PFSK-1 (cell line): ENCODE data around the gene UMOD.

ENCODE experiments used
- FOXP2 ChIP-seq: optimal IDR thresholded peaks from 2 replicates; pipeline ENCODE3; 2011; ENCODE audit warnings: borderline replicate concordance, control low read depth, inconsistent platforms; ENCODE audit not compliant: insufficient read depth; ENCODE audit errors: extremely low read length, extremely low read depth
- POLR2AphosphoS5 ChIP-seq: IDR thresholded peaks from 2 replicates; pipeline ENCODE4 v1.6.1; 2012; ENCODE audit warnings: low read depth, mild to moderate bottlenecking, control low read depth, low read length, moderate library complexity
- REST ChIP-seq, 2 experiments: IDR thresholded peaks; 2 replicates each; pipeline versions ENCODE4 v1.6.1 to v1.8.0; 2011 to 2012; ENCODE audit warnings: low read depth in 2 of 2, low read length in 2 of 2, control low read depth in 1 of 2, inconsistent platforms in 1 of 2, mild to moderate bottlenecking in 1 of 2, moderate library complexity in 1 of 2; ENCODE audit not compliant: insufficient read depth in 1 of 2
- SIN3A ChIP-seq: IDR thresholded peaks from 2 replicates; pipeline ENCODE4 v1.6.1; 2012; ENCODE audit warnings: mild to moderate bottlenecking, low read length, moderate library complexity, borderline replicate concordance; ENCODE audit not compliant: insufficient read depth
- TAF1 ChIP-seq: IDR thresholded peaks from 2 replicates; pipeline ENCODE4 v1.6.1; 2012; ENCODE audit warnings: low read length, control low read depth, borderline replicate concordance; ENCODE audit not compliant: insufficient read depth

The UMOD gene

GRCh38 chr16:20383106-20384029 lies 30.9 kb upstream of the UMOD start:
- TF ChIP-seq TAF1, result no peak
- no peak for TF ChIP-seq REST (IDR thresholded peaks at IDR 0.05; ENCODE audit: insufficient read depth in 1 of 2, low read depth in 2 of 2, low read length in 2 of 2)
- TF ChIP-seq POLR2AphosphoS5, result no peak
- no peak for TF ChIP-seq FOXP2
- no peak for TF ChIP-seq SIN3A

GRCh38 chr16:20382202-20382948 lies 29.9 kb upstream of the UMOD start:
- TF ChIP-seq TAF1, result no peak
- no peak for TF ChIP-seq POLR2AphosphoS5
- no peak for TF ChIP-seq REST (IDR thresholded peaks at IDR 0.05; ENCODE audit: insufficient read depth in 1 of 2, low read depth in 2 of 2, low read length in 2 of 2)
- TF ChIP-seq FOXP2, result no peak
- no peak for TF ChIP-seq SIN3A

- TF ChIP-seq FOXP2, result no peak
- TF ChIP-seq POLR2AphosphoS5, result no peak
- no peak for TF ChIP-seq REST (IDR thresholded peaks at IDR 0.05; ENCODE audit: insufficient read depth in 1 of 2, low read depth in 2 of 2, low read length in 2 of 2)
- no peak for TF ChIP-seq TAF1
- no peak for TF ChIP-seq SIN3A
Measured at GRCh38 chr16:20380782-20381181, 28.3 kb upstream of the UMOD start.

- no peak for TF ChIP-seq FOXP2
- TF ChIP-seq SIN3A, result no peak
- no peak for TF ChIP-seq REST (IDR thresholded peaks at IDR 0.05; ENCODE audit: insufficient read depth in 1 of 2, low read depth in 2 of 2, low read length in 2 of 2)
- no peak for TF ChIP-seq TAF1
Measured at GRCh38 chr16:20377181-20377580, 24.7 kb upstream of the UMOD start.
